Measurements from ENCODE around the gene CTAGE8.
"Not testable (repeated sequence)": the region's sequence is repeated elsewhere in the genome, so short reads cannot be mapped to it uniquely, and the experiment has no call there.

Gene CTAGE8

GRCh38 chr7:144269188-144269587, at the start of gene CTAGE8:
Gene CTAGE8 (minus strand): TSS chr7:144269288. CDS start chr7:144269250, 38 bp downstream.
- FAIRE-seq; DNase-seq (ENCODE audit: extremely low spot score, insufficient read length, low read depth): not testable (repeated sequence)

- FAIRE-seq; DNase-seq (ENCODE audit: extremely low spot score, insufficient read length, low read depth): not testable (repeated sequence)
Measured at GRCh38 chr7:144317537-144317936, 48.4 kb upstream of the CTAGE8 start.

- DNase-seq (ENCODE audit: extremely low spot score, insufficient read length, low read depth): not testable (repeated sequence)
Measured at GRCh38 chr7:144311872-144312469, 42.9 kb upstream of the CTAGE8 start, which contains the start of gene OR2A1. Gene OR2A1 (plus strand): TSS chr7:144312419. CDS start chr7:144318125, 5,706 bp downstream.

GRCh38 chr7:144311218-144311617, 42.1 kb upstream of the CTAGE8 start:
- not testable (repeated sequence) for FAIRE-seq; DNase-seq (ENCODE audit: extremely low spot score, insufficient read length, low read depth)

More at GRCh38 chr7:144311872-144312469, 42.9 kb upstream of the CTAGE8 start, which contains the start of gene OR2A1:
- not testable (repeated sequence) for FAIRE-seq

- FAIRE-seq; DNase-seq (ENCODE audit: extremely low spot score, insufficient read length, low read depth): not testable (repeated sequence)
Measured at GRCh38 chr7:144309702-144310101, 40.6 kb upstream of the CTAGE8 start.

- FAIRE-seq; DNase-seq (ENCODE audit: extremely low spot score, insufficient read length, low read depth): not testable (repeated sequence)
Measured at GRCh38 chr7:144305156-144305555, 36.1 kb upstream of the CTAGE8 start.

- not testable (repeated sequence) for DNase-seq (ENCODE audit: extremely low spot score, insufficient read length, low read depth); FAIRE-seq
Measured at GRCh38 chr7:144303607-144304006, 34.5 kb upstream of the CTAGE8 start.

GRCh38 chr7:144302578-144303303, 33.7 kb upstream of the CTAGE8 start:
- FAIRE-seq; DNase-seq (ENCODE audit: extremely low spot score, insufficient read length, low read depth): not testable (repeated sequence)

GRCh38 chr7:144293794-144294499, 24.9 kb upstream of the CTAGE8 start:
- not testable (repeated sequence) for FAIRE-seq; DNase-seq (ENCODE audit: extremely low spot score, insufficient read length, low read depth)

GRCh38 chr7:144292384-144293161, 23.5 kb upstream of the CTAGE8 start:
- DNase-seq (ENCODE audit: extremely low spot score, insufficient read length, low read depth); FAIRE-seq: not testable (repeated sequence)

- FAIRE-seq; DNase-seq (ENCODE audit: extremely low spot score, insufficient read length, low read depth): not testable (repeated sequence)
Measured at GRCh38 chr7:144291607-144292006, 22.5 kb upstream of the CTAGE8 start.

GRCh38 chr7:144287171-144287784, 18.2 kb upstream of the CTAGE8 start:
- not testable (repeated sequence) for FAIRE-seq; DNase-seq (ENCODE audit: extremely low spot score, insufficient read length, low read depth)

- not testable (repeated sequence) for FAIRE-seq; DNase-seq (ENCODE audit: extremely low spot score, insufficient read length, low read depth)
Measured at GRCh38 chr7:144283716-144284115, 14.6 kb upstream of the CTAGE8 start.

GRCh38 chr7:144282490-144282889, 13.4 kb upstream of the CTAGE8 start:
- FAIRE-seq; DNase-seq (ENCODE audit: extremely low spot score, insufficient read length, low read depth): not testable (repeated sequence)

- FAIRE-seq; DNase-seq (ENCODE audit: extremely low spot score, insufficient read length, low read depth): not testable (repeated sequence)
Measured at GRCh38 chr7:144281981-144282380, 12.9 kb upstream of the CTAGE8 start.

- DNase-seq (ENCODE audit: extremely low spot score, insufficient read length, low read depth): not testable (repeated sequence)
- FAIRE-seq: peak; percentile 66
Measured at GRCh38 chr7:144280010-144280409, 10.9 kb upstream of the CTAGE8 start.

GRCh38 chr7:144275281-144275680, 6.2 kb upstream of the CTAGE8 start:
- FAIRE-seq; DNase-seq (ENCODE audit: extremely low spot score, insufficient read length, low read depth): not testable (repeated sequence)

GRCh38 chr7:144264692-144265091, 4.4 kb downstream of the CTAGE8 start, which contains the start of gene OR2A7:
Gene OR2A7 (minus strand): TSS chr7:144264792. CDS start chr7:144259628, 5,164 bp downstream.
- DNase-seq (ENCODE audit: extremely low spot score, insufficient read length, low read depth); FAIRE-seq: not testable (repeated sequence)

- FAIRE-seq; DNase-seq (ENCODE audit: extremely low spot score, insufficient read length, low read depth): not testable (repeated sequence)
Measured at GRCh38 chr7:144262128-144262527, 7.0 kb downstream of the CTAGE8 start.
